NCI-H345 (cell line): ENCODE data around the gene PDCD4.

Experiments used
- DNase-seq: peaks from one replicate; lab custom pipeline; 2025; lab: John Stamatoyannopoulos, UW

PDCD4 gene

DNA sequence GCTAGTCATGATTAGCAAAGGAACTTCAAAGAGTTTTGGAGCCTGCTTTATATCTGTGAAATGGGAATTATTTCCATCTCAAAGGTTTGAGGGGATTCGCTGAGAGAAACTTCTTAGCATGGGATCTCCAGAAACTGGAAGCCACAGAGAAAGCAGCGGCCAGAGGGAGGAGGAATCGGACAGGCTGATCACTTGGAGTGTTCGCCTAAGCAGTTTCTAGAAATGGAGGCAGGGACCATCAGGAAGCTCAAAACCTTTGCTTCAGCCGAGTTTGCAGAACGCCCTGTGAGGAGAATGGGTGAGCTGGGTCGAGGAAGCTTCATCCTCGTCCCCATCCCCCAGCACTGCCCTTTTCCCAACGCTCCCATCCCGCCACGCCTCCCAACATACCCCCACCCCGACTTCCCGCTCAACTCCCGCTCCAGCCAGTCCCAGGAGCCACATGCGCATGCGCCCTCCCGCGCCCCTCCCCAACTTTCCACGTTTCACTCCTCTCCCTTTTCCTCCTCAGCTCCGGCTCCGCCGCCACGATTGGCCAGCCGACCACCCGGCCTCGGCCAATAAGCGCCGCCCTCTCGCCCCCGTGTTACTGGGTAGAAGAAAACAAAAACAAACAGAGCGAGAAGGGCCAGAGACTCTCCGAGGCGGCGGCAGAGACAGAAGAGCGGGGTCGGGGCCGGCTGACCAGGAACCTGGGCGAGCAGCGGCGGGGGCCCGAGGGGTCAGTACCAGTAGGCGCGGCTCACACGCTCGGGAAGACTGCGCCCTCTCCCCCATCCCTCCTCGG lies at the start of gene PDCD4:
PDCD4 (plus strand) TSS at position 631 of the 787 bp plus-strand sequence. CDS start 4,100 bp downstream, outside the sequence.
- peak; percentile 96 for DNase-seq

DNA sequence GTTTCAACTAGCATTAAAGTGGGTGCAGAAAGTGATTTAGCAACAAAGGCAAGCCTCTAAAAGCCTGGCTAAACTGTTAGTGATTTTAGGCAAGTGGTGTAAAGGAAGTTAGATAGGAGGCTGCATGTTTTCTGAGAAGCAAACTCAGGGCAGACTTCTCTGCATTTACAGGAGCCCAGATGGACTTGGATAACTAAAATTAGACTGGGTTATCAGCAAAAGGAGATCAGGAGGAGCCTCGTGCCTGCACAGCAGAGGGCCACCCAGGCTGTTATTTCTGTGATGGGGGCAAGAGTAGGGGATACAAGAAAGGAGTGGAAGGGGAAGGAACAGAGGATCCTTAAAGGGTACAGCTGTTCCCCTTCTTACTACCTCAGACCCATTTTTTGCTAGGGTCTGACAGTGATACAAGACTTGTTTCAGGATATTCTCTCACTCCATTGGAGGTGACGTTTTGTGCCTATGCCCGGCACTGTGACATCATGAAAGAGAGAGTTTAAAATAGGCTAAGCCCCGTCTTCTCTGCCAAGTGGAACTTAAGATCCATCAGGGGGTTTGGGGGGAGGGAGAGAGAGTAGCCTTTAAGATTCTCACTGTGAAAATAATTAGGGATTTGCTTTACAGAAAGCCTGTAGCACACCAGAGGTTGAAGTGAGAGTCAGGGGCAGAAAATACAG lies 49.6 kb upstream of the PDCD4 start:
- no peak for DNase-seq

DNA sequence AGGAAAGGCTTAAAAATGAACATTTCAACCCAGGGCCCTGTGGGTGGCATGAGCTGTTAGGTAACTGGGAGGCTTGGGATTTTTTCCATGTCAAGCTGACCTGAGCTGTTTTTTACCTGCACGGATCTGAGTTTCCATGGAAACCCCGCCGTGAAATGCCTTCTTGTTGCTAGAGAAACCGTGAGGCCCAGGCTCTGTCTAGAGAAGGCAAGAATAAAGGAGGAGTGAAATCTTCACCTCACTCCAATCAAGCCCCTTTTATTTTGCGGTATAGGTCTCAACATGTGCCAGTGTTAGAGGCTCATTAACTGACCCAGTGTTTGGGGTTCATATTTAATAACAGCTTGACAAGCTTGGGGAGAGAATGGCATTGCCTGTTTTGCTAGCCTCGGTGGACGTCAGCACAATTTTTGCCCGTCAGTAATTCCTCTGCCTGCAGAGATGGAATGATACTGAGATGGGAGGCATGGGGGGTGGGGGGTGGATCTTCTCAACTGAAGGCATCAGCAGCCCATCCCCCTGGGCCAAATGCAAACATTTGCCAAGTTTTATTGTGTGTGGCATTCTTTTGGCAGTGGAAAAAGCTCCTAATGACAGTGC lies 48.9 kb upstream of the PDCD4 start:
- no peak for DNase-seq

DNA sequence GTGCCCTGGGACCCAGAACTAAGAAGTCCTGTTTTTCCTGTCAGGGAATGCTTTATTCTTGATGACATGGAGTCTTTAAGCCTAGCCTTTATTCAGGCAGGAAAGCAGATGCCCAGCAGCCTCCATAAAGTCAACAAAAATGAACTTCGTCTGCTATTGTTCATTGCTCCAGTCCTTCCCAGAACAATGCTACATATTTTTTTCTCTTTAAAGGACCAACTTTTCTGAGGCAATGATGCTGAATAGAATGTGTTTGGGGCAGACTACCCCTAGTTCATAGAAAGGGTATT lies 47.6 kb upstream of the PDCD4 start:
- DNase-seq, result no peak

DNA sequence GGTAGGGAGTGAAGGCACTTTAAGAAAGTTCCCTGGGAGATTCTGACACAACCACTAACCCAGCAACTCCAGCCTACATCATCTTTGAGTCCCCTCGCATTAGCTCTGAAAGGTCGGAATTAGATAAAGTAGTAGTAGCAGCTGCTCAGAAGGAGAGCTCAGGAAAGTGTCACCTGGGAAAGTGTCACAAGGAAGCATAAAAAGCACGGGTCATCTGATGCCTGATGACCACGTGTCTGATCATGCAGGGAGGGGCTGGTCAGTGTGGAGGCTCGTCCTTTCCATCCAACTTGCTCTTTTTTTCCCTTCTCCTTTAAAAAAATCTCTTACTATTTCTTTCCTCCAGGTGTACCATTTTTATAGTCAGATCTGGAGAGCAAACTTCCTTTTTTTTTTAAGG lies 47.1 kb upstream of the PDCD4 start:
- DNase-seq, result no peak

DNA sequence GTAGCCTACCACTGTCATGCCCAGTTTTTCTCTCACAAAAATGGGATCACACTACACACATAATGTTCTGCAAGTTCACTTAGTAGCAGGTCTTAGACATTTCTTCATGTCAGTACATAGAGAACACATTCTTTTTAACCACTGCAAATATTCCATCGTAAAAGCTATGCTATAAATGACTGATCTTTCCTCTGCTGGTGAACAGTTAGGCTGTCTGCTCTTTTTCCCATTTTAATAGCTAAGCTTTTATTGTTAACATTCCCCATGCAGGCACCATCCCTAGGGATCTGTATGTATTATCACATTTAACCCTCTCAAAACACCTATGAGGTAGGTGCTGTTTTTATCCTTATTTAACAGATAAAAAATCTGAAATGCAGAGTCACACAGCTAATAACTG lies 46.2 kb upstream of the PDCD4 start:
- no peak for DNase-seq

DNA sequence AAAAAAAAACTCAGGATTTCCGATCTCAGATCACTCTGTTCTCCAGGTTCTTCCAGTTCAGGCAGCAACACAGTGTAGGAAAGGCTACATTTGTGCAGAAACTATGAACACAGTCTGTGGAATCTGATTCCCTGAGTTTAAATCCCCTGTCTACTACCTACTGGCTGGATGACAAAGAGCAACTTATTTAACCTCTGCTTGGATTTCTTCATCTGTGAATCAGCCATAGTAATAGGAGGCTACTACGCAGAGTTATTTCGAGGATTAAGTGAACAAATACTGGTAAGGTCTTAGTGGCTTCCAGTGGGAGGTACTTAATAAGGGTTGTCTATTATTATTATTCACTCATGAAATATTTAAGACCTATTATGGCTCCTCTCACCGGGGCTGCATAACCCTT lies 44.3 kb upstream of the PDCD4 start:
- no peak for DNase-seq

DNA sequence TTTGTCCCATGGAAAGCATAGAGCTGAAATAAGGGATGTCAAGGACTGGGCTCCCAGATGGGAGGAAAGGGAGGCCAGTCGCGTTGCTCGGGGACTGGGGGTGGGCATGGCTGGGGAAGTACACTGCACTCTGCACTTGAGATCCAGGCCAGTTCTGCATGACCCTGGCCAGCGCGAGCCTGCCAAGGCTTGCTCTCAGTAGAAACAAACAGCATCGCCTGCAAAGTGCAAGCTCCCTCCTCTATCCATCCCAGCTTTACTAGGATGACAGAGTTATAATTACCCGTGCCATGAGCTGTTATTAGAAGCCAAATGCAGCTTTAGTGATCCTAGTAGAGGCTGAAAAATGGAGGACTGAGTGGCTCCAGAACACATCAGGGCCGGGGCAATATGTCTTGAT lies 43.9 kb upstream of the PDCD4 start:
- DNase-seq, result no peak

DNA sequence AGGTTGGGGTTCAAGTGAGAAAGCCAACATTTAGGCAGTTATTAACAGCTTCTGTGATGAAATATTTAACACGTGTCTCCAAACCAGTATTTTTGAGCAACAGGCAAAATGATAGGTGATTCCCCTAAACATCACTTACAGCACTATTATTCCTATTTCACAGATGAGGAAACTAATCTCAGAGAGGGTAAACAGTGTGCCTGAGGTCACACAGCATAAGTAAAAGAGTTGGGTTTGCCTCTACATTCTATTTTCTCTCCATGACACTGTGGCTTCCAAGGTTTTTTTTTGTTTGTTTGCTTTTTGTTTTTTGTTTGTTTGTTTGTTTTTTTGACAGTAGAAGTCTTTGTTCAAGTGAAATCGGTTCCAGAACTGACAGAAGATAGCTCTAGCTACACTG lies 43.2 kb upstream of the PDCD4 start:
- DNase-seq, result no peak

DNA sequence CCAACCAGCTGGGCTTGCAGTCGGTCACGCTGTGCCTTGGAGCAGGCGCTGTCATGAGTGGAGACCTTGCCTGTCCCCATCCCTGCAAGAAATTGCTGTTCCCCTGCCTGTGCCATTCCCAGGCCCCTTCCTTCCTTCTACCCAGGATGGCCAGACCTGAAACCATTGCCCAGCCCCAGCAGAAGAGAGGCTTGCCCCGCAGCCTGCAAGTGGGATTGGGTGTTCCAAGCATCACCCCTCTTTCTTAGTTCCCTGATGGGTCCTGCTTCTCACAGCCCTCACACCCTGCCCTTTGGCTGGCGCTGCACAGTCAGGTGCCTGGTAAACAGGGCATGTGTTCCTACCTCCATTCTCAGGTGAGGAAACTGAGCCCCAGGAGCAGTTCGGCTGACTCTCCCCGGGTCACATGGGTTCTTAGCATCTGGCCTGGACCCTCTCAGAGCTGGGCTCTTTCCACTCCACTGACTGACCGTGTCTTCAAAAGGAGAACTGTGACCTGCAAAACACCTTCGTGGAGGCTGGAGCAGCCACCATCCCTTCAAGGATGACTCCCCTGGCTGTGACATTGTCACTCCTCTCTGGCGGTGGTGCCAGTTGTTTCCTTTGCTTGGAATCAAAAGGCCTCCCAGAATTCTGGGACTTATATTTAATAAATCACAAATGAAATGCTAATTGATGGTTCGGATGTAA lies 41.9 kb upstream of the PDCD4 start:
- no peak for DNase-seq

DNA sequence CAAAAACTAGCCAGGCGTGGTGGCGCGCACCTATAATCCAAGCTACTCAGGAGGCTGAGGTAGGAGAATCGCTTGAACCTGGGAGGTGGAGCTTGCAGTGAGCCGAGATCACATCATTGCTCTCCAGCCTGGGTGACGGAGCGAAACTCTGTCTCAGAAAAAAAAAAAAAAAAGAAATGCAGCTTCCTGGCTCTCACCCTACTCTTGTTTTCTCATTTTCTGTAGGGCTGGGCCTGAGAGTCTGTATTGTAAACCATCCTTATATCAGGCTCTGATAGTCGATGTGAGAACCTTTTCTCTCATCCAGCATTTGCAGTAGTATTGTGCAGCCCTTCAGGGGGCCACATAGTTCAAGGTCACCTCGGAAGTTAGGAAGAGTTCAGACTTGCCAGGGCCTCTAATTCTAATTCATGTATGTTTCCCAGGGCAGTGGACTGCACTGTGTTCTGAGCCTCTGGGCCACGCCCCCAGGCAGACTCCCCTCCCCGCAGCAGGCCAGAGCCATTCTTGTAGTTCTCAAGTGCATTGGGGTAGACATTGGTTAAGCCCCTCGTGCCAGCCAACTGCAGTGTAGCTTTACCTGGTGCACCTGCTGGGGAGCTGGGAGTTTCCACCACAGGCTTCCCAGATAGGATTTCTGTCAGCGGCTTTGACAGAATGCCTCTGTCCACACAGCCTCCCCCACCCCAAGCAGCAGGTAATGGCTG lies 38.3 kb upstream of the PDCD4 start:
- no peak for DNase-seq

DNA sequence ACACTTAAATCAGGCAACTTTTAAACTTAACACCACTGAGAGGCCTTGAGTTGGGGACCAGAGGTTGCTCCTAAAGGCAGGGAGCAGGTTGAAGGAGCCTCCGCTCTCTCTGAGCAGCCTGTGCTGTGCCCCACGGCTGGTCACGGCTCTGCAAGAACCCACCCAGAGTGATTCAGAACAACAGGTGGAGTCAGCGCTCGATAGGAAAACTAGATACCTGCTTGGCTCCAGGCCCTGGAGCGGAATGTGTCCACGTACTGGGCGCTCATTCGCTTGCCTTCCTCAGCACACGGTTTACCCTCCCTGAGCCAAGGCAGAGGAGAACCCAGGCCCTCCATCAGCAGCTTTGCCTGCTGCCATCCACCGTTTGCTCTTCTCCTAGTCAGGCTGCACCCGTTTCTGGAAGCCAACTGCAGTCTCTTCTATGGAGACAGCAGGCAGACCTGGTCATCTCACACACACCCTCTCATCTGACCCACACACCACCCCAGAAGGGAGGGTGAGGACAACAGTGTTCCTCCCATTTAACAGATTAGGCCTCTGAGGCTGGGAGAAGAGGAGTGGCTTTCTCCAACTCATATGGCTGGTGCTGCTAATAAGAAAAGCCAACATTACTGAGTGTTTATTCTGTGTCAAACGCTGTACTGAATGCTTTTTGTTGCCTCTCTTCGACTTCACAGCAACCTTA lies 37.6 kb upstream of the PDCD4 start:
- DNase-seq, result no peak

DNA sequence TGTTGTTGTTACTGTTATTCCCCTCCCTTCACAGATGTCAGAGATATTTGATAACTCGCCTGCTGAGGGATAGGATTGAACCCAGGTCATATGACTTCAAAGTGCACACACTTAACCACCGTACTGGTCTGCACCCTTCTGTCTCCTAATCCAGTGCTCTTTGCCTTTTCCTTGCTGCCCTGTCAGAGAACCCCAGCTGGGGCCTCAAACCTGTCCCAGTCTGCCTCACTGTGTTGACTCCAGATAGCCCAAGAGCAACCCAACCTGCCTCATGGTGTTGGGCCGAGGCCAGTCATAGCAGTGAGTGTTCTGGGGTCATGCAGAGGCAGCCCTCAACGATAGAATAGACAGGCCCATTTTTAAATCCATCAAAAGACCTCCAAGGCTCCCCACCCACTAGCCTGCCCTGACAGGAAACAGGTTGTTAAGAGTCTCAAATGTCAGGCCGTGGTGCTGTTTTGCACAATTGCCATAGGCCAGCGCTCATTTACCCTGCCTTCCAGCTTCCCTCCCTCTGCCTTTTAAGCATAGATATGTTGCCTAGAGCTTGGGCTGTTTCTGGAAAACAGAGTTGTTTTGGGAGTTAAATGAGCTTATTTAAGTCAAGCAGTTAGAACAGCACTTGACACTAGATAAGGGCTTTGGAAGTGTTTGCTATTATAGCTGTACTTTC lies 37.0 kb upstream of the PDCD4 start:
- no peak for DNase-seq

DNA sequence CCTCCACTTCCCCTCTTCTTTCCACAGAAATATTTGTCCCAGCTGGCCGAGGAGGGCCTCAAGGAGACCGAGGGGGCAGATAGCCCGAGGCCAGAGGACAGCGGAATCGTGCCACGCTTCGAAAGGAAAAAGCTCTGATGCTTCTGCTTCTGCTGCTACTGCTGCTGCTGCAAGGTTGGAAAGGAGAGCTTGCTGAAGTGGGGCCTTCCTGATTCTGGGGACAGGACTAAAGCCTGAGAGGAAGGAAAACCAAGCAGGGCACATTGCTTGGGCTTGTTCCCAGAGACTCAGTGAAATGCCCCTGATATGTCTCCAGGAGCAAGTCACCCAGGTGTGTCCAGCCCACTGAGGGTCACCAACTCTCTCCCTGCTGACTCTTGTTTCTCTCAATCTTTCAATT lies 35.9 kb upstream of the PDCD4 start:
- DNase-seq, result no peak

DNA sequence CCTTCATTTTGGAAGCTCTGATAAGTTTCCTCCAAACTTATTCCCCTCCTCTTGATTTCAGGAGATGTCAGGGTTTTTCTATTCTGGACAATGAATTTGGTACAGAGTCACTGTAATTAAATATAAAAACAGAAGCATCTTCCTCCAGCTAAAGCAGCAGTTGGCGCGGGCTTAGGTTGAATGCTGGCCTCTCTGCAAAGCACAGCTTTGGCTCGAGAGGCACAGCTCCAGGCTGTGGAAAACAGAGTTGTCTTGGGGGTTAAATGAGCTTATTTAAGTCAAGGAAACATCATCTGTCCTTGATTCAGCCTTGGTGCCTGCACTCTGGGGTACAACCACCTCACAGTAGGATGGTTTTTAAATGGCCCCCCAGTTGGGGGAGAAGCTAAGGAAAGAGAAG lies 35.0 kb upstream of the PDCD4 start:
- no peak for DNase-seq

DNA sequence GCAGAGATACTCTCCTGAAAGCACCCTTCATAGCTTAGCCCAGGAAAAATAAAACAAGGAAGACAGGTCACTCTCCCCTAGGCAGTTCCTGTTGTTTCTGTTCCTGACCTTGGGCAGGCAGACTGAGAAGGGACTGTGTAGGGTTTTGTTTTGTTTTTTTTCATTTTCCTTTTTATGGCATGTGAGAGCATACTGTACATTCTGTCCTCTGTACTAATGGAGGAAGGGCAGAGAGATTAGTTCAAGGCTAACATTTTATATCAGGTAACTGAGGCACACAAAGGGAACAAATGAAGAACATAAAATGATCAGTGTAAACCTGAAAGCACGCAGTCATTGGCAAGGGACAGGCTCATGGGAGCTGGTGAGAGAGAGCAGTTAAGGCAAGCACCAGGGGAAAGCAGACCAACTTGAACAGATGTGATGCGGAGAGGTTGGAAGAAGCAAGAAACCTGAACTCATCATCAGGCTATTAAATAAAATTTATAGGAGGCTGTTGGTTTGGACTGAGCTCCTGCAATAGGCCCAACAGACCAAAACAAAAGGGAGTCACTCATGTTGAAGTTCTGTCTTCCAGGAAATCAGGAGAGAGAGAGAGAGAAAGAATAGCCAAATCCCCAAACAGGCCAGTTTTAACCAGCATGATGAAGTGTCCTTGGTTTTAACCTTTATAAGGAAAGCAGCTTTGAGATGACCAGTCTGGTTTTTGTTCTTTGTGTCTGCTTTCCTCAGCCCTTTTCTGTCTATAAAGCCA lies 34.1 kb upstream of the PDCD4 start:
- DNase-seq, result no peak

DNA sequence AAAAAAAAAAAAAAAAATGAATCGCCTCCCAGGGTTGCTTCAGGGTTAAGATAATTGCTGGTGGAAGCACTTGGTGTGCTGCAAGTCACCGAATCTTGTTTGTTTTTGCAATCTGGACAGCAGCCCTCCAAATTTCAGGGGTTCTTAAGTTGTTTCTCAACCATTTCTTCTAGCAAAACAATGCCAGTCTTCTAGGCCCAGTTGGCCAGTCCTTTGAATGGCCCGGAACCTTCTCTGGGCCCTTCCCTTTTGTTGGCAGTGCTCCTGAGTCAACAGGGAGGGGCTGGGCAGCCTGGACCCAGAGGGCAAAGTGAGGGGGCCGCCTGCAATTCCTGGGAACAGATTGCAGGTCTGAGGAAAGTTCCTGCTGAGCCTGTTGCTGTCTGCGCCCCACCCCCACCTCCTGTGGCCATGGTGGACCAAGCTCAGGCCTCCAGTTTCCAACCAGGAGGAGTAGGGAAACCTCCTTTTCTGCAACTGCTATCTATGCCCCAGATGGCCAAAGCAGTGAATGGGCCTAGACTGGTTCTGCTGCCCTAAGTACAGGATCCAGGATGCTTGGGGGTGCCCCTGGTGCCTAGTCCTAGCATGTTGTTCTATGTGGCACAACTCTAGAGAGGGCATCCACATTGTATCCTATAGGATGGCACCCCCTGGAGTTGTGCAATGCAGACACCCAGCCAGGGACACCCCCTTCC lies 31.4 kb upstream of the PDCD4 start:
- DNase-seq, result no peak

DNA sequence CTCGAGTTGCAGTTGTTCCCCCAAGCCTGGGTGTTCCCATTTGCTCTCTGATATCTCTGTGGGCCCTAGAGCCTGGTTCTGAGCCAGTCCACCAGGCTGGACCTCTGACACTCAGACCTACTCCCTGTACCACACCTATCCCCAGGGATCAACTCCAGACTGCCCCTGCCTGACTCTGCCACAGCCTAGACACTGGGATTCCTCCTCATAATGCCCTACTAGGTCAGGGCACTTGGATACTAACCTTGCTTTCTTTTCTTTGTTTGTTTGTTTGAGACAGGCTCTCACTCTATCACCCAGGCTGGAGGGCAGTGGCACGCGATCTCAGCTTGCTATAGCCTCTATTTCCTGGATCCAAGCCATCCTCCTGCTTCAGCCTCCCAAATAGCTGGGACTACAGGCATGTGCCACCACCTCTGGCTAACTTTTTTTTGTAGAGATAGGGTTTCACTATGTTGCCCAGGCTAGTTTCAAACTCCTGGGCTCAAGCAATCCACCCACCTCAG lies 30.8 kb upstream of the PDCD4 start:
- no peak for DNase-seq

DNA sequence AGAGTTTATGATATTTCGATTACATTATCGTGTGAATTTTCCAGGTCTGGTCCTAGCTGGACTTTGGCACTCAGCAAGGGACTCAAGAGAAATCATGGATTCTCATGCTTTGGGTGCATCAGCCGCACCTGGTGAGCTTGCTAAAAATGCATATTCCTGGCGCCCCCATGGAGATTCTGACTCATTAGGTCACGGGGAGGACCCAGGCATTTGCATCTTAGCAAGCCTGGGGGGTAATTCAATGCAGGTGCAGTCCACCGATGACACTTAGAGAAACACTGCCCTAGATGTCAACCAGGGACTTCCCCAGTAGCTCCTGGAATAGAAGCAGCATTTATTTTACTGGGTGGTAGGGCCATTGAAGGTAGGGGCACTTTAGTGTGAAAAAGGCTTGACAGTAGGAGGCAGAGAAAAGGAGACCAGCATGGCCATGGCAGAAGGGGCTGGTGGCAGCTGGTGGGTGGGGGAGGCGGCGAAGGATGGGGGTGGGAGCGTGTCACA lies 29.9 kb upstream of the PDCD4 start:
- no peak for DNase-seq
